Hypothalamus (tissue), 51 donors: ENCODE results near the gene TIAM1.

Source experiments
- DNase-seq, 51 donors: peaks; one replicate each; lab custom pipeline; 2025; lab: John Stamatoyannopoulos, UW

The TIAM1 gene, protein sequence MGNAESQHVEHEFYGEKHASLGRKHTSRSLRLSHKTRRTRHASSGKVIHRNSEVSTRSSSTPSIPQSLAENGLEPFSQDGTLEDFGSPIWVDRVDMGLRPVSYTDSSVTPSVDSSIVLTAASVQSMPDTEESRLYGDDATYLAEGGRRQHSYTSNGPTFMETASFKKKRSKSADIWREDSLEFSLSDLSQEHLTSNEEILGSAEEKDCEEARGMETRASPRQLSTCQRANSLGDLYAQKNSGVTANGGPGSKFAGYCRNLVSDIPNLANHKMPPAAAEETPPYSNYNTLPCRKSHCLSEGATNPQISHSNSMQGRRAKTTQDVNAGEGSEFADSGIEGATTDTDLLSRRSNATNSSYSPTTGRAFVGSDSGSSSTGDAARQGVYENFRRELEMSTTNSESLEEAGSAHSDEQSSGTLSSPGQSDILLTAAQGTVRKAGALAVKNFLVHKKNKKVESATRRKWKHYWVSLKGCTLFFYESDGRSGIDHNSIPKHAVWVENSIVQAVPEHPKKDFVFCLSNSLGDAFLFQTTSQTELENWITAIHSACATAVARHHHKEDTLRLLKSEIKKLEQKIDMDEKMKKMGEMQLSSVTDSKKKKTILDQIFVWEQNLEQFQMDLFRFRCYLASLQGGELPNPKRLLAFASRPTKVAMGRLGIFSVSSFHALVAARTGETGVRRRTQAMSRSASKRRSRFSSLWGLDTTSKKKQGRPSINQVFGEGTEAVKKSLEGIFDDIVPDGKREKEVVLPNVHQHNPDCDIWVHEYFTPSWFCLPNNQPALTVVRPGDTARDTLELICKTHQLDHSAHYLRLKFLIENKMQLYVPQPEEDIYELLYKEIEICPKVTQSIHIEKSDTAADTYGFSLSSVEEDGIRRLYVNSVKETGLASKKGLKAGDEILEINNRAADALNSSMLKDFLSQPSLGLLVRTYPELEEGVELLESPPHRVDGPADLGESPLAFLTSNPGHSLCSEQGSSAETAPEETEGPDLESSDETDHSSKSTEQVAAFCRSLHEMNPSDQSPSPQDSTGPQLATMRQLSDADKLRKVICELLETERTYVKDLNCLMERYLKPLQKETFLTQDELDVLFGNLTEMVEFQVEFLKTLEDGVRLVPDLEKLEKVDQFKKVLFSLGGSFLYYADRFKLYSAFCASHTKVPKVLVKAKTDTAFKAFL (N-terminal part only)

GRCh38 chr21:31343680-31344480 lies at the start of gene TIAM1:
TSS of gene TIAM1 (minus strand) at chr21:31344261. CDS start at chr21:31266972, 77,289 bp downstream.
- peak in 32 of 51 donors; percentile 7 to 73 (median 29) for DNase-seq

DNA sequence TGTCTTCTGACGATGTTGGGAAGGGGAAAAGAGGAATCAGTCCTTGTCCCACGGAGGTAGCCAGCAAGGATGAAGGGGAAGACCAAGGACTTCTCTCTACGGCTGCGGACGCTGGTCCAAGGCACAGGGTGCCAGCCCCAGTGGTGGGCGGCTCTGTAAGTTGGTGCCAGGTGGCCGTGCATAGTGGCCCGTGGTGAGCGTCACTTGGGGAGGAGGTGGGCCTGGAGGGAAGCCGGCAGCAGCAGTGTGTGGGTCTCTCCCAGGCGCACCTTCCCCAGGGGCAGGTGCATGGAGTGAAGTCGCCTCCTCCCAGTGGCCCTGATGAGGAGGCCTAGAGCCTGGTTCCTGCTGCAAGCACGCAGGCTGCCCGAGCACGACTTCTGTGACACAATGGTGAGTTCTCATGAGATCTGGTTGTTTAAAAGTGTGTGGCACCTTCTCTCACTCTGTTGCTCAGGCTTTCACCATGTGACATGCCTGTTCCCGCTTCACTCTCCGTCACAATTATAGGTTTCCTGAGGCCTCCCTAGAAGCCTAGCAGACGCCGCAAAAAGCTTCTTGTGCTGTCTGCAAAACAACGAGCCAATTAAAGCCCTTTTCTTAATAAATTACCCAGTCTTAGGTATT lies 43.6 kb upstream of the TIAM1 start:
- no peak for DNase-seq

DNA sequence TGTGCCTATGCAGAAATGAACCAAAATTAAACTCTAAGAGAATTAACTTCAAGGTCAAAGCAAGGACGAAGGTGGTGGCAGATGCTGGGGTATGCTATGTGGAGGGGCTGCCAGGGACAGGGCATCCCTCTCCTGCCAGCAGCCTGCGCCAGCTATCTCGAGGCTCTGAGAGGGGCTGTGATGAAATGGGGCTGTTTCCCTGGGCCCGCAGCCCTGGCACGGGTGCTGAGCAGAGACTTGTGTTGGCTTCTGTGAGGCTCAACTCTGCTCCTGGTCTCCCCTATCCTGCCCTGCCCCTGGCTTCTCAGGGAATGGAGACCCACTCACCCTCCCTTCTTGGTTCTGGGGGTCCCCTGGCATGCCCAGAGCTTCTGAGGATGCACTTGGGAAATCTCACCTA lies 41.9 kb upstream of the TIAM1 start:
- no peak for DNase-seq

- DNase-seq, result no peak
These were observed 39.7 kb upstream of the TIAM1 start for GRCh38 chr21:31383770-31384169.

DNA sequence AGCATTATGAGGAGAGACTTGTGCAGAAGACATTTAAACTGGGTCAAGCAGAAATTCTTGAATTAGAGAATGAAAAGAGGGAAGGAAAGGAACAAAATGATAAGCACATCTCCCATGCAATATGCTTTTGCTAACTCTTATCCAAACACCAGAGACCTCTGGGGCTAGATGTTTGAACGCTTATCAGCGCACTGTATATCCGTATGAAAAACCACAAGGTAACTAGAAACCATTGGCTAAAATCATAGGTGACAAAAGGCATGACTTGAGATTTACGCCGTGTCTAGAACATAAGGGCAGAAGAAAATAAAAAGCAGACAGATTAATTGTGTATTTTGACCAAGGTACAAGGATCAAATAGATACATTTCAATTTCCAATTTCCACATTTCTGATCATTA lies 38.0 kb upstream of the TIAM1 start:
- no peak for DNase-seq

DNA sequence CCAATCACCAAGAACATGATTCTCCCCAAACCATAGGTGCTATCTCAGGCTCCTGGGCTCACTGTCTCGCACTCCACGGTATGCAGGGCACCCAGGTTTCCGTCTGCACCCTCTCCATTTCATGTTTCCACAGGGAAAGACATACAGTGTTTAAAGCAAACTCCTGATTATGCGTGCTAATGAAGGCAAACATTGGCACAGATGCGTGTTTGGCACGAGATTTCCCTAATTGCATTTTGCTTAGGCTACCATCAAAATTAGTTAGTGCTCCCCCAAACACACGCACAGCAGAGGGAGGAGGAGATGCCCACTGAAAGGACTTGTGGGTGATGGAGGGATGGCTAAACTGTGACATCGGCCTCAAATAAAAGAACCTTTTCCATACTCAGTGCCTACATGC lies 32.2 kb upstream of the TIAM1 start:
- no peak for DNase-seq

- no peak for DNase-seq
These were observed 30.3 kb upstream of the TIAM1 start for GRCh38 chr21:31374395-31374794.

DNA sequence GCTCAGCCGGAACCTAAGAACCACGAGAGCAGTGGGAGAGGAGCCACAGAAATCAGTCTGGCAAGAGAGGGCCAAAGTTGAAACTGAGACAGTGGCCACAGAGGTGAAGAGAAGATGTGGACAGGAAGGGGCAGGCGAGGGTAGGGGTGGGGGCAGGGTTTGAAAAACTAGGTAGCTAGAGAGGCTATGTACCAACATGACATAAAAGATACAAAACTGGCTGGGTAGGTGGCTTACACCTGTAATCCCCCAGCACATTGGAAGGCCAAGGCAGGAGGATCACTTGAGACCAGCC lies 28.4 kb upstream of the TIAM1 start:
- no peak for DNase-seq

GRCh38 chr21:31371715-31372470 lies 27.8 kb upstream of the TIAM1 start:
- no peak for DNase-seq

DNA sequence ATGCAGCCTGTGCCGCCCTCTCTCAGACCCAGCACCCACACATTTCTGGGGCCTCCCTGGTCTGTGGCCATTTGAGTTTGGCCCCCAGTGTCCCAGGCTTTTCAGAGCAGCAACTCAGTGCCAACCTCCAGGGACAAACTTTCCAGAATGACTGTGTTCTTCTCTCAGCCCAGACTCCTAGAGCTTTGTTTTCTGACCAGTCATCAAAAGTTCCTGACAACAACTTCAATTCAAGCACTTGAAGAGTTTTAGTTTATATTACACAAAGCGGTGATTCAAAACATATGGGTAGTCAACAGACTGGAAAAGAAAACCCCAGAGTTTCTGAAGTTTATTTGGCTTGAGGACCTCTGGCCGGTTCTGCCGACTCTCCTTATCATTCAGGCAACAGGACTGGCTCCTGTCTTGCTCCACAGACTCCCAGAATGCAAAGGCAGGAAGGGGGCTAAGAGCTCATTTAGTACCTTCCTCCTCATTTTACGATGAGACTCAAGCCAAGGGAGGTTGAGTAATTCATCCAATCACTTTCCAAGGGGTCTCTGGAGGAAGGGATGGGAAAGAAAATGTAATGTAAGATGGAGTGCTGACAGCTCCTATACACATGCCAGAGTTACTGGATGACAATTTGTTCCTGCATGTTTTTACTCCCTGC lies 27.0 kb upstream of the TIAM1 start:
- peak in 6 of 51 donors; percentile 5 to 12 (median 8) for DNase-seq

DNA sequence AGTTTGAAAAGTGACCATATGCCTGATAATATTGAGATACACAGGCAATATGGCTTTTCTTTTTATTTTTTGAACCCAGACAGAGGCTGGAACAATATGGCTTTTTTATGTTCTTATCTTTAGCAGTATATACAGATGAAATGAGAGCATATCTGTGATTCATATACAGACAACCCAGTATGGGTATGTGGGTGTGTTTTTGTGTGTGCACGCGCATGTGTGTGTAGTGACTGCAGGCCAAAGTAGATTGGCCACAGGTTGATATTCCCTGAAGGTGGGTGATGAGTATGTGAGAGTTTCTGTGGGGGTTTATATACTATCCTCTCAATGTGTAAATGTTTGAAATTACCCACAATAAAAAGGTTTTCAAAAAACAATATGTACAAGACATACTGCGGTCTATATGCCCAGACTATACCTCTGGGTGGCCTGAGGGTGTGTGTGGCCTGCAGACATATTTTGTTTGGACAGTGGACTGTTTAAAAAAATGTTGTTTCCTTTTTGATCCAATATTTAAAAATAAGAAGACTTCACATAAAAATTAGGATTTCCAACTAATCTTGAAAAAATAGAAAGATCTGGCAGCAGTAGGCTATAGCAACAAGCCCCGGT lies 26.3 kb upstream of the TIAM1 start:
- no peak for DNase-seq

DNA sequence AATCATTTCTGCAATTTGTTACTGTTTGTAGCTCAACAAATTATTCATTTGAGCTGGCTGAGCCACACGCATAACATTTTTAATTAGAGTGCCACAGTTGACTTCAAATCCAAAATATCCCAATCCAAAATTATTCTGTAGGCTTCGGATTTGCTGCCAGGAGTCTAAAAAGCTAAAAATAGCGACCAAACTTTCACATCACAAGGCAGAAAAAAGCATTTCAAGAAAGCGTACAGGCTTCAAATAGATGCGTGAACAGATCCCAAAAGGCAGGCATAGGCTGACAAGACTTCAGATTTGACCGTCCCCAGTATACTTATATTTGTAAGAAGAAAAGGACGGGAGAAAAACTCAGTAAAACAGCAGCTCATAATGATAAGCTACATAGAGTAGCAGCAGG lies 24.3 kb upstream of the TIAM1 start:
- DNase-seq, result no peak

DNA sequence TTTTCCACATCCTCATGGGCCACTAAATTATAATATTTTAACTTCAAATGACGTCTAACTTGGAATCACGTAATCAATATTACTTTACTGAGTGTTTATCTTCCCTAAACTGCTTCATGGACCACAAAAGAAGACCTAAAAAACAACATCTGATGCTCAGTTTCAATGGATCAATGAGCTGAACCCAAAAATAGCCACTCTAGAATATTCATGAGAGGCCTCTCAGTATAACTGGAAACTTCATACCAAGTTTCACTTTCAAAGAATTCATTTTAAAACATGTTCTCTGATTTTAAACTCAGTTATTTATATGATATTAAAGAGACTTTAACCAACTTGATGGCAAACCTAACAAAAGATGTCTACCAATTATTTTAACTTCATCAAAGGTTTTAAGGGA lies 23.7 kb upstream of the TIAM1 start:
- no peak for DNase-seq

DNA sequence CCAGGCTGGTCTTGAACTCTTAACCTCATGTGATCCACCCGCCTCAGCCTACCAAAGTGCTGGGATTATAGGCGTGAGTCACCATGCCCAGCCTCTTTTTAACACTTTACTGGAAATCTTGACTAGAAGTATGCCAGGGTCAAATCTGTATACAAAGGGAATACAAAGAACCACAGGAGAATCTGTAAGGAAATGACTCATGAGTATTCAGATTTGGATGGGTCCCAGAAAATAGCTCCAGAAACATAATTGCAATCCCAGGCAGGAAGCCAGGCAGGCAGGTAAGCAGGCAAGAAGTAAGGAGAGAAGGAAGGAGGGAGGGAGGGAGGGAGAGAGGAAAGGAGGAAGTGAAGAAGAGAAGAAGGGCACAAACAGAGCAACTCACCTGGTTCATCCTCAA lies 22.8 kb upstream of the TIAM1 start:
- DNase-seq, result peak in 1 of 51 donors; percentile 29

DNA sequence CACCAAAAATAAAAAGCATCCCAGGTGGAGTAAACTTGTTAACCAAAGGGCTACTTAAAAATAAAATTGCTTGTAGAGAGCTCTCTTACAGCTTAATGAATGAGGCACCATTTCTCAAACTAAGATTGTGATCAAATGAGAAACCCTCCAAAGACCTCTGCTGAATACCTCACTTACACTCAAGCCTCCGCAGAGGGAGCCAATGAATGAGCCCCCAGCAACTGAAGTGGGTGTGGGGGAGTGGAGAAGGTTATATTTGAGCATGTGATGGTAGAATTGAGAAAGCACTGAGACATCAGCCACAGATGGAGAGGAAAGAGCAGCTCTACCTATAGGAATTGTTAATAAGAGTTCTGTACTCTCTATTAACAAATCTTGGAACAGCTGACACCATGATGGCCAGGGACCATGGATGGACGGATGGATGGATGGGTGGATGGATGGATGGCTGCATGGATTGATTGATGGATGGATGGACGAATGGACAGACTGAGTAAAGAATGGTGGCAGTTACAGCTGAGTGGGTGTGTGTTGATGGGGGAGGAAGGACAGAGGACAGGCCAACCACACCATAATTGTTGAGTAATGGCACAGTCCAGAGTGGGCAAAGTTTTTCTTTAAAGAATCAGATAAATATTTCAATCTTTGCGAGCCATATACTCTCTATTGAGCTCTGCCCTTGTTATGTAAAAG lies 20.3 kb upstream of the TIAM1 start:
- no peak for DNase-seq

GRCh38 chr21:31363720-31364119 lies 19.7 kb upstream of the TIAM1 start:
- DNase-seq, result no peak

GRCh38 chr21:31360717-31361116 lies 16.7 kb upstream of the TIAM1 start:
- no peak for DNase-seq

DNA sequence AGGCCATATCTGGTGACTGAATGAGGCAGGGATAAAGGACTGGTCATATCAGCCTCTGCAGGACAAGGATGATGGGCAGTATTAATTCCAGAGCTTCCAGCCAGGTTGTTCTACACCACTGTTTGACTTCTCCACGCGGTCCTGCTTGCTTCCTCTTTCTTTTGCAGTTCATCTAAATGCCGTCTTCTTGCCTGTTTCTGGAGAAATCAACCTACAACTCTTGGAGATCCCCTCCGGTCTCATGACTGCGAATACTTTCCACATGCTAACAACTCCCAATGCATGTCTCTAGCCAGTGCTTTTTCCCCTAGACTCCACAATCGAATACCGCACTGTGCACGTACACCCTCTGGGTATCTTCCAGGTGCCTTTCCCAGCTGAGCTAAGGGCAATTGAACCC lies 14.1 kb upstream of the TIAM1 start:
- DNase-seq, result no peak
